ENCODE results near the gene MAP4K4. TPM values are rescaled to one million over a fixed set of nuclear protein-coding genes. Genes with fewer than 3 reads are reported as not detected.
A peak's percentile ranks its signal among the peaks of the same experiment; 100 is the strongest.
"Not testable (repeated sequence)": the region's sequence is repeated elsewhere in the genome, so short reads cannot be mapped to it uniquely, and the experiment has no call there.

Gene MAP4K4
- total RNA-seq, 1 experiment from 2014 or later = 2.7 TPM

DNA sequence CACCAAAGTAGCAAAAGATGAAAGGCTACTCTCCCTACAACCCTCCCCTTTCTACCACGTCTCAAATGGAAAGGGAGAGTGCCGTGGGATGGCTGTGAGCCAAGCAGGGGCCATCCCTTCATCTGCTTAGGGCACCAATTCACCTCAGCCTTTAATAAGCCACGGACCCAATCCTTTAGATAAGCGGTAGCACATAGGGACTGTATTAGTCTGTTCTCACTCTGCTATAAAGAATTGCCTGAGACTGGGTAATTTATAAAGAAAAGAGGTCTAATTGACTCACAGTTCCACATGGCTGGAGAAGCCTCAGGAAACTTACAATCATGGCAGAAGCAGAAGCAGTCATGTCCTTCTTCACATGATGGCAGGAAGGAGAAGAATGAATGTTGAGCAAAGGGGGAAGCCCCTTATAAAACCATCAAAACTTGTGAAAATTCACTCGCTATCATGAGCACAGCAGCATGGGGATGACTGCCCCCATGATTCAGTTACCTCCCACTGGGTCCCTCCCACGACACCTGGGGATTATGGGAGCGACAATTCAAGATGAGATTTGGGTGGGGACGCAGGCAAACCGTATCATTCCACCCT lies 208.3 kb downstream of the MAP4K4 start:
- Histone ChIP-seq H2AFZ (ENCODE audit: low read length) (no peak overlapping the region), H3K4me2 (ENCODE audit: low read depth, low read length, poor library complexity, severe bottlenecking) (no peak overlapping the region), H3K9me3 (ENCODE audit: low read length) (peaks cover 11% of the 10 kb centered on the region), H3K27ac (ENCODE audit: low read length) (no peak overlapping the region), H3K4me3 (ENCODE audit: low read length) (no peak overlapping the region), H4K20me1 (ENCODE audit: insufficient read depth, low read depth, low read length) (no peaks in the 10 kb centered on the region), H3K4me1 (ENCODE audit: low read length) (no peaks in the 10 kb centered on the region), H3K9ac (ENCODE audit: low read length) (no peak overlapping the region), H3K27me3 (ENCODE audit: low read length) (peaks cover 5% of the 10 kb centered on the region; the same call in 1 of the 2 replicates), H3K79me2 (ENCODE audit: low read length) (no peaks in the 10 kb centered on the region), H3K36me3 (ENCODE audit: insufficient read depth, low read length) (no peaks in the 10 kb centered on the region), H3K9me2 (replicated peaks; ENCODE audit: insufficient read depth, low read length) (no peaks in the 10 kb centered on the region)
- no peak for DNase-seq

DNA sequence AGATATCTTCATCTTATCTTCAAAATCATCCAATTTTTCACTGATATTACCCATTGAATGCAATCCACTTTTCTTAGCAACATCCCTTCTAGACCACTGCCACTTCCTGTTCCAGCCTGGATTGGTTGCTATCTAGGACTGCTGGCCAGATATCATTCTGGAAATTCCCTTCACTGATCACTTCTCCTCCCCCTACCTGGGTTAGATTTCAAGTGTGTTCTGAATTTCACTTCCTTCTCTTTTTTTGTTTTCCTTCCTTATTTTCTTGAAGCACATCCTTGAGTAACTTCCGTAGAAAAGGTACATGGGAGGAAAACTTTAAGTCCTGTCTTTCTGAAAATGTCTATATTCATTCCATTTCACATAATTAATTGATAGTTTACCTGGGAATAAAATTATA lies 212.3 kb downstream of the MAP4K4 start:
- H3K79me2 ChIP-seq (ENCODE audit: low read length) = no peaks in the 10 kb centered on the region
- H3K4me1 ChIP-seq (ENCODE audit: low read length) = no peaks in the 10 kb centered on the region
- H4K20me1 ChIP-seq (ENCODE audit: insufficient read depth, low read depth, low read length) = no peaks in the 10 kb centered on the region
- no peak overlapping the region for H2AFZ ChIP-seq (ENCODE audit: low read length)
- DNase-seq = no peak
- H3K9ac ChIP-seq (ENCODE audit: low read length) = no peak overlapping the region
- H3K4me2 ChIP-seq (ENCODE audit: low read depth, low read length, poor library complexity, severe bottlenecking) = no peak overlapping the region
- no peaks in the 10 kb centered on the region for H3K9me2 ChIP-seq (replicated peaks; ENCODE audit: insufficient read depth, low read length)
- H3K27ac ChIP-seq (ENCODE audit: low read length) = no peak overlapping the region
- no peak overlapping the region for H3K4me3 ChIP-seq (ENCODE audit: low read length)
- no peaks in the 10 kb centered on the region for H3K36me3 ChIP-seq (ENCODE audit: insufficient read depth, low read length)
- H3K9me3 ChIP-seq (ENCODE audit: low read length) = peaks cover 11% of the 10 kb centered on the region
- peaks cover 5% of the 10 kb centered on the region; the same call in 1 of the 2 replicates for H3K27me3 ChIP-seq (ENCODE audit: low read length)

DNA sequence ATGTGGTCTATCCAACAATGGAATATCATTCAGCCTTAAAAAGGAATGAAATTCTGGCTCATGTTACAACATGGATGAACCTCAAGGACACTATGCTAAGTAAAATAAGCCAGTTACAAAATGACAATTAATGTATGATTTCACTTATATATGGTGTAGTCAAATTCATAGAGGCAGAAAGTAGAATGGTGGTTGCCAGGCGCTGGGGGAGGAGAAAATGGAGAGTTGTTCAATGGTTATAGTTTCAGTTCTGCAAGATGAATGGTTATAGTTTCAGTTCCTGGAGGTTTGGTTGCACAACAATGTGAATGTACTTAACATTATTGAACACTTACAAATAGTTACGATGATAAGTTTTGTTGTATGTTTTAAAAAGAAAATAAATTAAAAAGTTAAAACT lies 215.0 kb downstream of the MAP4K4 start:
- H3K4me2 ChIP-seq (ENCODE audit: low read depth, low read length, poor library complexity, severe bottlenecking) = no peak overlapping the region
- H4K20me1 ChIP-seq (ENCODE audit: insufficient read depth, low read depth, low read length) = no peaks in the 10 kb centered on the region
- DNase-seq = peak; percentile 45
- peaks cover 5% of the 10 kb centered on the region; the same call in 1 of the 2 replicates for H3K27me3 ChIP-seq (ENCODE audit: low read length)
- H3K9me2 ChIP-seq (replicated peaks; ENCODE audit: insufficient read depth, low read length) = no peaks in the 10 kb centered on the region
- H2AFZ ChIP-seq (ENCODE audit: low read length) = no peak overlapping the region
- no peak overlapping the region for H3K9ac ChIP-seq (ENCODE audit: low read length)
- no peaks in the 10 kb centered on the region for H3K4me1 ChIP-seq (ENCODE audit: low read length)
- no peak overlapping the region for H3K4me3 ChIP-seq (ENCODE audit: low read length)
- H3K36me3 ChIP-seq (ENCODE audit: insufficient read depth, low read length) = no peaks in the 10 kb centered on the region
- H3K9me3 ChIP-seq (ENCODE audit: low read length) = peaks cover 8% of the 10 kb centered on the region; the same call in 1 of the 2 replicates
- no peak overlapping the region for H3K27ac ChIP-seq (ENCODE audit: low read length)
- no peaks in the 10 kb centered on the region for H3K79me2 ChIP-seq (ENCODE audit: low read length)

DNA sequence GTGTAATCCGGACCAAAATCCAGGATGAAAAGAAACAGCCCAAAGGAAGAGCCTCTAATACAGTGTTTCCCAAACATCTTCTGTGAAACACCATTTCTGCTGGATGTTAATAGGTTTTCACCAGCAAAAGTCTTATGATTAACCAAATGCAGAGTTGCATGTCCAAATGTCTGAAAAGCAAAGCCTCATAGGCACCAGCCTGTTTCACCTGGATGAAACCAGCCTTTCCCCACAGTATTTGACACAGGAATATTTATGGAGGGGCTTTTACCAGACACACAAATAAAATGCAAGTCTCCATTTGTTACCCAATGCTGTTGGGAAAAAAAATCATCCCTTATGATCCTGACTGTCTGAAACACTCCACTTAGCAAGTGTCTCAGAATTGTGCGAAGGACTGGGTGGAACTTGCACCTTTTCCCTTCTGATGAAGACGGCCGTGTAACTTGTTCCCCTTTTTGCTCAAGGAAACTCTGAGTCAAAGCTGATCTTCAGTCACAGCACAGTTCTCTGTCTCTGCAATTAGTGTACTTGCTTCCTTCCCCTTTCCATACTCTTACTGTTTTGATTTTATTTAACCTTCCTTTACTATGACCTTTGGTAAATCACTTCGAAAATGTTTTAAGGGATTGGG lies 223.9 kb downstream of the MAP4K4 start:
- H3K4me3 ChIP-seq (ENCODE audit: low read length) = no peak overlapping the region
- no peaks in the 10 kb centered on the region for H4K20me1 ChIP-seq (ENCODE audit: insufficient read depth, low read depth, low read length)
- H3K9me2 ChIP-seq (replicated peaks; ENCODE audit: insufficient read depth, low read length) = no peaks in the 10 kb centered on the region
- no peak overlapping the region for H3K27ac ChIP-seq (ENCODE audit: low read length)
- H3K4me2 ChIP-seq (ENCODE audit: low read depth, low read length, poor library complexity, severe bottlenecking) = no peak overlapping the region
- H3K9me3 ChIP-seq (ENCODE audit: low read length) = no peaks in the 10 kb centered on the region
- H2AFZ ChIP-seq (ENCODE audit: low read length) = no peak overlapping the region
- H3K36me3 ChIP-seq (ENCODE audit: insufficient read depth, low read length) = no peaks in the 10 kb centered on the region
- no peaks in the 10 kb centered on the region for H3K4me1 ChIP-seq (ENCODE audit: low read length)
- H3K79me2 ChIP-seq (ENCODE audit: low read length) = no peaks in the 10 kb centered on the region
- H3K27me3 ChIP-seq (ENCODE audit: low read length) = no peaks in the 10 kb centered on the region
- H3K9ac ChIP-seq (ENCODE audit: low read length) = no peak overlapping the region
- DNase-seq = no peak

DNA sequence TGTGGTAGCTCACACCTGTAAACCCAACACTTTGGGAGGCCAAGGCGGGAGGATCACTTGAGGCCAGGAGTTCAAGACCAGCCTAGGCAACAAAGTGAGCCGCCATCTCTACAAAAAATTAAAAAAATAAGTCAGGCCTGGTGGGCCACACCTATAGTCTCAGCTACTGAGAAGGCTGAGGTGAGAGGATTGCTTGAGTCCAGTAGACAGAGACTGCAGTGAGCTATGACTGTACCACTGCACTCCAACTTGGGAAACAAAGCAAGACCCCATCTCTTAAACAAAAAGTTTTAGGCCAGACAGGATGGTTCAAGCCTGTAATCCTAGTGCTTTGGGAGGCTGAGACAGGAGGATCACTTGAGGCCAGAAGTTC lies 224.4 kb downstream of the MAP4K4 start:
- no peak overlapping the region for H3K27ac ChIP-seq (ENCODE audit: low read length)
- no peak overlapping the region for H2AFZ ChIP-seq (ENCODE audit: low read length)
- DNase-seq = no peak

DNA sequence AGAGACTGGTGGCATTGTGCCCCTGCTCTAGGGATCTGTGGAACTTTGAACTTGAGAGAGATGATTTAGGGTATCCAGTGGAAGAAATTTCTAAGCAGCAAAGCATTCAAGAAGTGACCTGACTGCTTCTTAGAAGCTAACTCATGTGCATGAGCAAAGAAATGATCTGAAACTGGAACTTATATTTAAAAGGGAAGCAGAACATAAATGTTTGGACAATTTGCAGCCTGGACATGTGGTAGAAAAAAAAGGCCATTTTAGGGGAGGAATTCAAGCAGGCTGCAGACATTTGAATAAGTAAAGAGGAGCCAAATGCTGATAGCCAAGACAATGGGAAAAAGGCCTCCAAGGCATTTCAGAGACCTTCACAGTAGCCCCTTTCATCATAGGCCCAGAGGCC lies 226.8 kb downstream of the MAP4K4 start:
- H3K9me3 ChIP-seq (ENCODE audit: low read length) = not testable (repeated sequence)

More for the DNA sequence above, 224.4 kb downstream of the MAP4K4 start:
- Histone ChIP-seq H3K9me3 (ENCODE audit: low read length) (no peaks in the 10 kb centered on the region), H3K4me1 (ENCODE audit: low read length) (no peaks in the 10 kb centered on the region), H3K9ac (ENCODE audit: low read length) (no peak overlapping the region), H3K4me2 (ENCODE audit: low read depth, low read length, poor library complexity, severe bottlenecking) (no peak overlapping the region), H3K36me3 (ENCODE audit: insufficient read depth, low read length) (no peaks in the 10 kb centered on the region), H3K27me3 (ENCODE audit: low read length) (no peaks in the 10 kb centered on the region), H4K20me1 (ENCODE audit: insufficient read depth, low read depth, low read length) (no peaks in the 10 kb centered on the region), H3K9me2 (replicated peaks; ENCODE audit: insufficient read depth, low read length) (no peaks in the 10 kb centered on the region), H3K79me2 (ENCODE audit: low read length) (no peaks in the 10 kb centered on the region), H3K4me3 (ENCODE audit: low read length) (no peak overlapping the region)

DNA sequence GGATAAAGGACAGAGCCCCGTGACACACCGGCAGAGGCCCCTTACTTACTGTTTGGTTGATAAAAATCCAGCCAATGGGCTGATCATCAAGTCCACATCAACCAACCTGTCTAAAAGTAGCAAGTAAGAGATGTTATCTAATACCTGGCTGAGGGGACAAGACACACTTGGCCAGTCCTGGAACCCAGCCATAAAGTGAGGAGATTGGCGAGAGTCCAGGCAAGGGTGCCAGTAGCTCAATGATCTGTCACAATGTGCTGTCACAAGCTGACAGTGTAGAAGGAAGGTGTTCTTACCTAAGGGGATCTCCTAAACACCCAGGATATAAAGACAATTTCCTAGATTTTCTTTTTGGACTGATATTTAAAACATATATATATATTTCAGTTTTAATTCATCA lies 232.5 kb downstream of the MAP4K4 start:
- H3K4me2 ChIP-seq (ENCODE audit: low read depth, low read length, poor library complexity, severe bottlenecking) = no peak overlapping the region
- H3K27ac ChIP-seq (ENCODE audit: low read length) = no peak overlapping the region
- H3K4me1 ChIP-seq (ENCODE audit: low read length) = no peaks in the 10 kb centered on the region
- H3K27me3 ChIP-seq (ENCODE audit: low read length) = no peaks in the 10 kb centered on the region
- H4K20me1 ChIP-seq (ENCODE audit: insufficient read depth, low read depth, low read length) = no peaks in the 10 kb centered on the region
- DNase-seq = no peak
- H2AFZ ChIP-seq (ENCODE audit: low read length) = no peak overlapping the region
- no peak overlapping the region for H3K4me3 ChIP-seq (ENCODE audit: low read length)
- no peaks in the 10 kb centered on the region for H3K9me3 ChIP-seq (ENCODE audit: low read length)
- no peak overlapping the region for H3K9ac ChIP-seq (ENCODE audit: low read length)
- 0 out of 2 replicates have a peak, but pooled peaks cover 4% of the 10 kb centered on the region for H3K9me2 ChIP-seq (replicated peaks; ENCODE audit: insufficient read depth, low read length)
- no peaks in the 10 kb centered on the region for H3K36me3 ChIP-seq (ENCODE audit: insufficient read depth, low read length)
- H3K79me2 ChIP-seq (ENCODE audit: low read length) = no peaks in the 10 kb centered on the region

More for the DNA sequence above, 226.8 kb downstream of the MAP4K4 start:
- H3K27ac ChIP-seq (ENCODE audit: low read length); DNase-seq; H3K9me2 ChIP-seq (replicated peaks; ENCODE audit: insufficient read depth, low read length); H3K36me3 ChIP-seq (ENCODE audit: insufficient read depth, low read length); H3K4me1 ChIP-seq (ENCODE audit: low read length); H2AFZ ChIP-seq (ENCODE audit: low read length); H3K4me2 ChIP-seq (ENCODE audit: low read depth, low read length, poor library complexity, severe bottlenecking); H4K20me1 ChIP-seq (ENCODE audit: insufficient read depth, low read depth, low read length); H3K9ac ChIP-seq (ENCODE audit: low read length); H3K27me3 ChIP-seq (ENCODE audit: low read length); H3K79me2 ChIP-seq (ENCODE audit: low read length); H3K4me3 ChIP-seq (ENCODE audit: low read length): not testable (repeated sequence)

DNA sequence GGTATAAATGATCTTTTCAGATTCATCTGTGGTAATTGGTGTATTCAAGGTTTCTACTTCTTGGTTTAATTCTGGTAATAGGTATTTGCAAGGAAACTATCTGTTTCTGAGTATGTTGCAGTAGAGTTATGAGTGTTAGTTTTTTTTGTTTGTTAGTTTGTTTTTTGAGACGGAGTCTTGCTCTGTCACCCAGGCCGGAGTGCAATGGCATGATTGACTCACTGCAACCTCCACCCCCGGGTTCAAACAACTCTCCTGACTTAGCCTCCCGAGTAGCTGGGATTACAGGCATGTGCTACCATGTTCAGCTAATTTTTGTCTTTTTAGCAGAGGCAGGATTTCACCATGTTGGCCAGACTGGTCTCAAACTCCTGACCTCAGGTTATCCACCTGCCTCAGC lies 233.3 kb downstream of the MAP4K4 start:
- DNase-seq = no peak
- Histone ChIP-seq H2AFZ (ENCODE audit: low read length) (no peak overlapping the region), H3K9me3 (ENCODE audit: low read length) (no peaks in the 10 kb centered on the region), H3K27me3 (ENCODE audit: low read length) (no peaks in the 10 kb centered on the region), H3K27ac (ENCODE audit: low read length) (no peak overlapping the region), H4K20me1 (ENCODE audit: insufficient read depth, low read depth, low read length) (no peaks in the 10 kb centered on the region), H3K9me2 (replicated peaks; ENCODE audit: insufficient read depth, low read length) (0 out of 2 replicates have a peak, but pooled peaks cover 4% of the 10 kb centered on the region), H3K36me3 (ENCODE audit: insufficient read depth, low read length) (no peaks in the 10 kb centered on the region), H3K4me1 (ENCODE audit: low read length) (no peaks in the 10 kb centered on the region), H3K4me2 (ENCODE audit: low read depth, low read length, poor library complexity, severe bottlenecking) (no peak overlapping the region), H3K4me3 (ENCODE audit: low read length) (no peak overlapping the region), H3K9ac (ENCODE audit: low read length) (no peak overlapping the region), H3K79me2 (ENCODE audit: low read length) (no peaks in the 10 kb centered on the region)
